CD4-positive, alpha-beta T cell treated with Interleukin-15 for 4 hours (primary cell): ENCODE data around the gene SHANK1.
"Not testable (repeated sequence)": the region's sequence is repeated elsewhere in the genome, so short reads cannot be mapped to it uniquely, and the experiment has no call there.

ENCODE experiments used
- DNase-seq: peaks from one replicate; pipeline ENCODE4 v3.0.0-alpha.2; 2020; ENCODE audit warnings: low spot score

SHANK1 gene

DNA sequence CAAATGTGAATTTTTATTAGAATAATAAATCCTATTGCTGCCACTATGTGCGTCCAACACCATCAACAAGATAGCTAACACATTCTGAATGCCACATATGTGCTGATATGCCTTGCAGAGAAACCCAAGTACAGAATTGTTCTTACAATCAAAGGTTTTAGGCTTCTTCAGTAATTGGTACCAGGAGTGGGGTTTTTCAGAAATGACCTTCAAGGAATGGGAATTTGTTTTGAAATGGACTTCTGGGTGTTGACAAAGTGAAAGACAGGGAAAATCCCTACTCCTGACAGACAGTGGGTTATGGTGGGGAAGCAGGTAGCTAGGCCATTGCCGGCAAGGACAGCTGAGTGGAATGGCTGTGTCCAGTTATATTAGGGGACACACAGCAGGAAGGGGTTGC lies 85.6 kb downstream of the SHANK1 start:
- no peak for DNase-seq

DNA sequence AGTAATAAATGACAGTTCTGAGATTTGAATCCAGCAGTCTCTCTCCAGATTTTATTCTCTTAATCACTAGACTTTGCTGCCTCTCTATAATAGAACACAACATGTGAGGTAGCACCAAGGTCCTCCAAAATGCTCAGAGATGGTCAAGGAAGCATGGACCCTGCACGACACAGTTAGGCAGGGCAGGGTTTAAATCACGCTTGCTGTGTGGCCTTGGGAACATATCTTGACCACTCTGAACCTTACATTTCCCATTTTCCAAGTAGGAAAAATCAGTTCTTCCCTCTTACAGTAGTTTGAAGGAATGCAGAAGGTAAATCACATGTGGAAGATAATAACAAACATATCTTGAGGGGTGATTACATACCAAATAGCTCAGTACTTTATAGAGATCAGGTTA lies 86.2 kb downstream of the SHANK1 start:
- DNase-seq, result no peak

- DNase-seq, result no peak
These were observed 87.3 kb downstream of the SHANK1 start for GRCh38 chr19:50632151-50632835.

- no peak for DNase-seq
These were observed 89.8 kb downstream of the SHANK1 start for GRCh38 chr19:50629801-50630200.

DNA sequence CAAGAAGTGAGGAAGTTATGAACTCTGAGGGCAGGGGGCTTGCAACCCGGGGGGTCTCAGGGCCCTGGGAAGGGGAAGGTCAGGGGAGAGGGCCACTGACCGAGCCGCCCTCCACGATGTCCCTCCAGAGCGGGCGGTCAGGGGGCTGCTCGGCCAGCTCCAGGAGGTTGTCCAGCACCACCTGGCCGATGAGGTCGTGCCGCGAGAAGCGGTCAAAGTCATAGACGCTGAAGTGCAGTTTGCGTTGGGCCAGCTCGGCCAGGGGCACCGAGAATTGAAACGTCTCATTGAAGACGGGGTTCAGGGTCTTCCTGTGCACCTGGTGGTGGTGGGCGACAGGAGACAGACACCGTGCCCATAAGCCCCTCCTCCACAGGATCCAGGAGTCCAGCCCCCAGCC lies 90.4 kb downstream of the SHANK1 start:
- DNase-seq, result no peak

DNA sequence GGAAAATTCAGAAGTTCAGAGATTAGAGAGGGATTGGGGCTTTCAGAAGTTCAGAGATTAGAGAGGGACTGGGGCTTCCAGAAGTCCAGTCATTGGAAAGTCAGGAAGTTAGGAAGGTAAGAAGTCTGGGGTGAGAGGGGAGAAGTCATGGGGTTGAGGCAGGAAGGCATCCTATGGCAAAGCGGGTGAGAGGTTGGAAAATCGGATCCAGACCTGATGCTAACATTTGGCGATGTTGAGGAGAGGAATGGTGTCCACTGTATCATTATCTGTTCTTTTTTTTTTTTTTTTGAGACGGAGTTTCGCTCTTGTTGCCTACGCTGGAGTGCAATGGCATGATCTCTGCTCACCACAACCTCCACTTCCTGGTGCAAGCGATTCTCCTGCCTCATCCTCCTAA lies 91.1 kb downstream of the SHANK1 start:
- no peak for DNase-seq

DNA sequence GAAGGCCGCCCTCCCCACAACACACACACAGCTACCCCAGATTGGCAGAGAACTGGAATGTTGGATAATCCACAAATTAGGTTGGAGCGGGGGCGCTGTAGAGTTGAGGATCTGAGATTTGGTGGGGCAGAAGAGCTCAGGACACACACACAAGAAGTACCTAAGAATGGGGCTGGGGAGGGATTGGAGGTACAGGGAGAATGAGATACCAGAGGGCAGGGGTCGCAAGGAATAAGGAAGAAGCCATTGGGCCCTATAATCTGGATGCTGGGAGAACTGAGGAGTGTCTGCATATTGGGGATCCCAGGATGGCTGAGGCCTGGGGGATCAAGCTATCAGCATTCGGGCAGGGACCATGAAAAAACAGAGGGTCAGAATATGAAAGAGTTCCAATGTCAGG lies 91.5 kb downstream of the SHANK1 start:
- DNase-seq, result no peak

DNA sequence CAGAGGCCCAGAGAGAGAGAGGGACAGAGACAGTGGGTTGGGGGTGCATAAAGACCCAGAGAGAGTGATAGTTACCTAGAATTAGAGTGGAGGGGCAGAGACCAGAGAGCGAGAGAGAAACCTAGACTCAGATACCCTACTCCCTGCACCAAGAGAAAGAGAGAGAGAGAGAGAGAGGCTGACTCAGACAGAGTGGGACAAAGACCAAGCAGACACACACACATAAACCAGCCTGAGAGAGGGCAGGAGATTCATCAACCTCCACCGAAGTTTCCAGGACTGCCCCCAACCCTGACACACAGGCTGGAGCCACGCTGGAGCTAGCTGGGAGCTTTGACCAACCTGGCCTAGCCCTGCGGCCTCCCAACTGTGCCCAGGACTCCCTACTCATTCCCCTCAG lies 92.8 kb downstream of the SHANK1 start:
- no peak for DNase-seq

DNA sequence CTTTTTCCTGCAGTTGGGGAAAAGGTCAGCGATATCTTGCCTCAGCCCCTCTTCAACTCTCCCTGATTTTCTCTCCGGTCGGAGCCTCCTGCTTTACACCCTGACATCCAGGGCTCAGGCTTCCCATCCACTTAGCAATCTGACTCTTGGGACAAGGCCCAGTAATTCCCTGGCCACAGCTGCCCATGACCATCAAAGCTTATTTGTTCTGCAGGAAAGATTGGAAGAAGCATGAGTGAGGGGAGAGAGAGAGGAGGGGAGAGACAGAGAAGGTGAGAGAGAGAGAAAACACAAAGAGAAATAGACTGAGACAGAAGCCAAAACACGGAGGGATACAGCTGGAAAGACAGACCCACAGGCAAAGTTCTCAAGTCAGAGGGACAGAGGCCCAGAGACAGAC lies 93.6 kb downstream of the SHANK1 start:
- no peak for DNase-seq

DNA sequence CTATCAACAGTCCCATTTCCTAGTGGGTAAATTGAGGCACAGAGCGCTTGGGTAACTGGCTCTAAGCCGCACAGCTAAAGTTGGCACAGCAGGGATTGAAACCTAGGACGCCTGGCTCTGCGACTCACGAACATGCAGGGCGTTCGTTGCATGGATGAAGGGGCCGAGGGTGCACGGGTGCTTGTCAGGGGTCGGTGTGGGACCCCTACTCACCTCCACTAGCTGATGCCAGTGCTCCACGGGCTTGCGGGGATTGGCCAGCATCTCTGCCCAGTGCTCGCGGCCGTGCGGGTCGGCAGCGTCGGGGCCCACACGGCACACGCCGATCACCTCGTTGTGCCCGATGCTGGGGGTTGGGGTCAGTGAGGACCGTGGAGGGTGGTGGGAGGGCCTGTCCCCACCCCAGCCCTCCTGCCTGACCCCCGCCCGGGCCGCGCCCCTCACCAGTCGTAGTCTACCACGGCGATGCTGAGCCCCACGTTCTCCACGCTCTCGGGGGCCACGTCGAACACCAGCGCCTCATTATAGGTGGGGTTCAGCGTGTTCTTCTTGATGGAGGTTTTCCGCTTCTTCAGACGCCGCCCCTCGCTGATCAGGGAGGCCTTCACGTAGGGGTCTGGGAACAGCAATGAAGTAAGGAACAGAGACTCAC lies 94.5 kb downstream of the SHANK1 start:
- no peak for DNase-seq

- DNase-seq, result not testable (repeated sequence)
These were observed 99.2 kb downstream of the SHANK1 start for GRCh38 chr19:50620394-50620906.

DNA sequence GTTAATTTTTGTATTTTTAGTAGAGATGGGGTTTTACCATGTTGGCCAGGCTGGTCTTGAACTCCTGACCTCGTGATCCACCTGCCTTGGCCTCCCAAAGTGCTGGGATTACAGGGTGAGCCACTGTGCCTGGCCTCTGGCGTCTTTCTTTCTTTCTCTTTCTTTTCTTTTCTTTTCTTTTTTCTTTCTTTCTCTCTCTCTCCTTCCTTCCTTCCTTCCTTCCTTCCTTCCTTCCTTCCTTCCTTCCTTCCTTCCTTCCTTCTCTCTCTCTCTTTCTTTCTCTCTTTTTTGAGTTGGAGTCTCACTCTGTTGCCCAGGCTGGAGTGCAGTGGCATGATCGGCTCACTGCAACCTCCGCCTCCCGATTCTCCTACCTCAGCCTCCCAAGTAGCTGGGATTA lies 100.4 kb downstream of the SHANK1 start:
- DNase-seq, result not testable (repeated sequence)

DNA sequence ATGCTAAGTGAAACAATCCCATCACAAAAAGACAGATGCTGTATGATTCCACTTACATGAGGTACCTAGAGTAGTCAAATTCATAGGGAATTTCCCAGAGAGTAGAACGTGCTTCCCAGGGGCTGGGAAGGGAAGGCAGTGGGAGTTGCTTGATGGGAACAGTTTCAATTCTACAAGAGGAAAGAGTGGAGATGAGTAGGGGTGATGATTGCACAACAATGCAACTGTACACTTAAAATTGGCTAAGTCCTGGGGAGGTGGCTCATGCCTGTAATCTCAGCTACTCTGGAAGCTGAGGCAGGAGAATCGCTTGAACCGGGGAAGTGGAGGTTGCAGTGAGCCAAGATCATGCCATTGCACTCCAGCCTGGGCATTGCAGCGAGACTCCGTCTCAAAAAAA lies 101.2 kb downstream of the SHANK1 start:
- not testable (repeated sequence) for DNase-seq

- not testable (repeated sequence) for DNase-seq
These were observed 106.8 kb downstream of the SHANK1 start for GRCh38 chr19:50612504-50613404.
